Subcutaneous abdominal adipose tissue (tissue), 5 donors: ENCODE measurements around the gene PCDHGA5.
"Not testable (repeated sequence)": the region's sequence is repeated elsewhere in the genome, so short reads cannot be mapped to it uniquely, and the experiment has no call there.

ENCODE experiments used
- H3K27ac ChIP-seq: one replicate; pipeline ENCODE4 v1.7.0; 2013; ENCODE audit warnings: low read depth, mild to moderate bottlenecking, inconsistent platforms, low read length, moderate library complexity
- H3K27me3 ChIP-seq, 5 donors: one replicate each; pipeline ENCODE4 v1.7.0; 2013; ENCODE audit warnings: low read length in 5 of 5, inconsistent platforms in 1 of 5; ENCODE audit not compliant: control insufficient read depth in 5 of 5, insufficient read depth in 4 of 5
- H3K36me3 ChIP-seq, 5 donors: one replicate each; pipeline ENCODE4 v1.7.0; 2013; ENCODE audit warnings: low read length in 5 of 5; ENCODE audit not compliant: control insufficient read depth in 5 of 5, insufficient read depth in 5 of 5
- H3K4me1 ChIP-seq, 5 donors: one replicate each; pipeline ENCODE4 v1.7.0; 2013; ENCODE audit warnings: low read length in 5 of 5, mild to moderate bottlenecking in 3 of 5, moderate library complexity in 1 of 5; ENCODE audit not compliant: control insufficient read depth in 5 of 5, insufficient read depth in 5 of 5
- H3K4me3 ChIP-seq, 5 donors: one replicate each; pipeline ENCODE4 v1.7.0; 2013; ENCODE audit warnings: low read length in 5 of 5, low read depth in 1 of 5
- H3K9ac ChIP-seq, 5 donors: one replicate each; pipeline ENCODE4 v1.7.0; 2013; ENCODE audit warnings: low read length in 5 of 5, mild to moderate bottlenecking in 4 of 5, moderate library complexity in 3 of 5
- H3K9me3 ChIP-seq, 5 donors: one replicate each; pipeline ENCODE4 v1.7.0; 2013; ENCODE audit warnings: low read length in 5 of 5; ENCODE audit not compliant: control insufficient read depth in 5 of 5
- donor health status: healthy.
- donor health status: healthy.
- donor health status: healthy.
- donor health status: healthy.
- donor health status: healthy.

The PCDHGA5 gene

GRCh38 chr5:141383345-141383744, 19.4 kb downstream of the PCDHGA5 start:
- peaks cover 0 to 11% (median 0%) of the 10 kb centered on the region in 5 donors for H3K27me3 ChIP-seq
- peaks cover 0 to 4% (median 0%) of the 10 kb centered on the region in 5 donors for H3K4me1 ChIP-seq
- H3K27ac ChIP-seq: no peak overlapping the region
- H3K9me3 ChIP-seq: peaks cover 34 to 69% (median 65%) of the 10 kb centered on the region in 5 donors
- H3K36me3 ChIP-seq: no peaks in the 10 kb centered on the region
- H3K4me3 ChIP-seq: peak overlapping the region in 4 of 5 donors; percentile 51 to 65 (median 62)
- H3K9ac ChIP-seq: no peak overlapping the region

DNA sequence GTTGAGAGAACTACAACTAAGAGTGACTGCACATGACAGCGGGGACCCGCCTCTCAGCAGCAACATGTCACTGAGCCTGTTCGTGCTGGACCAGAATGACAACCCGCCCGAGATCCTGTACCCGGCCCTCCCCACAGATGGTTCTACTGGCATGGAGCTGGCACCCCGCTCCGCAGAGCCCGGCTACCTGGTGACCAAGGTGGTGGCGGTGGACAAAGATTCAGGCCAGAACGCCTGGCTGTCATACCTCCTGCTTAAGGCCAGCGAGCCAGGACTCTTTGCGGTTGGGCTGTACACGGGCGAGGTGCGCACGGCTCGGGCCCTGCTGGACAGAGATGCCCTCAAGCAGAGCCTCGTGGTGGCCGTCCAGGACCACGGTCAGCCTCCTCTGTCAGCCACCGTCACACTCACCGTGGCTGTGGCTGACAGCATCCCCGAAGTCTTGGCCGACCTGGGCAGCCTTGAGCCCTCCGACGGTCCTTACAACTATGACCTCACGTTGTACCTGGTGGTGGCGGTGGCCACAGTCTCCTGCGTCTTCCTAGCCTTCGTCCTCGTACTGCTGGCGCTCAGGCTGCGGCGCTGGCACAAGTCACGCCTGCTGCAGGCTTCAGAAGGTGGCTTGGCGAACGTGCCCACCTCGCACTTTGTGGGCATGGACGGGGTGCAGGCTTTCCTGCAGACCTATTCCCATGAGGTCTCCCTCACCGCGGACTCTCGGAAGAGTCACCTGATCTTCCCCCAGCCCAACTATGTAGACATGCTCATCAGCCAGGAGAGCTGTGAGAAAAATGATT, 20.7 kb downstream of the PCDHGA5 start:
- H3K9me3 ChIP-seq: peaks cover 35 to 78% (median 74%) of the 10 kb centered on the region in 5 donors
- peaks cover 0 to 11% (median 0%) of the 10 kb centered on the region in 5 donors for H3K27me3 ChIP-seq

DNA sequence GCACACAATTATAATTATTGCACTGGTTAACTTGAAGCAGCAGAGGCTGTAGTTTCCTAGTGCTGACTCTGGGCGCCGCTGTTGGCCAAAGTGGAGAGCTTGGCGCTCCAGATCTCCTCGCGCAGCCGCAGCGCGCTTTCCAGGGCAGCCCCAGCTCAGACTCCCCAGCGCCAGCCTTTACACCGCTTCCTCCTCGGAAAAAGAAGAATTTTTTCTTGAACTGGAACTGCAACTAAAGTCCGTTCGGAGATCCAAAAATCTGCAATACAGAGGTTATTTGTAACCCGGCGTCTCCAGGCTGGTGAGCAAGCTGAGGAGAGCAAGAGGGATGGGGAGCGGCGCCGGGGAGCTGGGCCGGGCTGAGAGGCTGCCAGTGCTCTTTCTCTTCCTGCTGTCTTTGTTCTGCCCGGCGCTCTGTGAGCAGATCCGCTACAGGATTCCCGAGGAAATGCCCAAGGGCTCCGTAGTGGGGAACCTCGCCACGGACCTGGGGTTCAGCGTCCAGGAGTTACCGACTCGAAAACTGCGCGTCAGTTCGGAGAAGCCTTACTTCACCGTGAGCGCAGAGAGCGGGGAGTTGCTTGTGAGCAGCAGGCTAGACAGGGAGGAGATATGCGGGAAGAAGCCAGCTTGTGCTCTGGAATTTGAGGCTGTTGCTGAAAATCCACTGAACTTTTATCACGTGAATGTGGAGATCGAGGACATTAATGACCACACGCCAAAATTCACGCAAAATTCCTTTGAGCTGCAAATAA, 23.8 kb downstream of the PCDHGA5 start, which contains the start of gene PCDHGB4:
Gene PCDHGB4, plus strand, starts transcription at position 142 of the 755 bp plus-strand sequence. Its CDS starts 187 bp downstream, at position 329.
- not testable (repeated sequence) for H3K27ac ChIP-seq
- peaks cover 34 to 88% (median 69%) of the 10 kb centered on the region in 5 donors for H3K9me3 ChIP-seq
- H3K4me3 ChIP-seq: peak within 1 kb of the TSS; percentile 0 to 52 (median 50)

More for the DNA sequence above, 20.7 kb downstream of the PCDHGA5 start:
- H3K36me3 ChIP-seq: no peaks in the 10 kb centered on the region
- no peak overlapping the region for H3K27ac ChIP-seq
- peaks cover 0 to 4% (median 0%) of the 10 kb centered on the region in 5 donors for H3K4me1 ChIP-seq
- H3K4me3 ChIP-seq: peak overlapping the region in 4 of 5 donors; percentile 23 to 64 (median 42)
- H3K9ac ChIP-seq: no peak overlapping the region

GRCh38 chr5:141388661-141389060, 24.7 kb downstream of the PCDHGA5 start:
- Histone ChIP-seq H3K4me3 (peak overlapping the region in 4 of 5 donors; percentile 29 to 52 (median 49)), H3K9me3 (peaks cover 31 to 88% (median 68%) of the 10 kb centered on the region in 5 donors), H3K4me1 (no peaks in the 10 kb centered on the region), H3K27ac (no peak overlapping the region), H3K9ac (no peak overlapping the region), H3K36me3 (no peaks in the 10 kb centered on the region), H3K27me3 (peaks cover 0 to 14% (median 0%) of the 10 kb centered on the region in 5 donors)

More for the DNA sequence above, 23.8 kb downstream of the PCDHGA5 start, which contains the start of gene PCDHGB4:
- H3K4me1 ChIP-seq, H3K9ac ChIP-seq, H3K36me3 ChIP-seq: not testable (repeated sequence)
- H3K27me3 ChIP-seq: peaks cover 0 to 14% (median 0%) of the 10 kb centered on the region in 5 donors

GRCh38 chr5:141389153-141390042, 25.4 kb downstream of the PCDHGA5 start:
- Histone ChIP-seq H3K9me3 (peaks cover 32 to 88% (median 71%) of the 10 kb centered on the region in 5 donors), H3K9ac (no peak overlapping the region), H3K4me1 (no peaks in the 10 kb centered on the region), H3K27me3 (peaks cover 0 to 13% (median 0%) of the 10 kb centered on the region in 5 donors), H3K36me3 (no peaks in the 10 kb centered on the region), H3K27ac (no peak overlapping the region), H3K4me3 (peak overlapping the region; percentile 41 to 52 (median 50))

DNA sequence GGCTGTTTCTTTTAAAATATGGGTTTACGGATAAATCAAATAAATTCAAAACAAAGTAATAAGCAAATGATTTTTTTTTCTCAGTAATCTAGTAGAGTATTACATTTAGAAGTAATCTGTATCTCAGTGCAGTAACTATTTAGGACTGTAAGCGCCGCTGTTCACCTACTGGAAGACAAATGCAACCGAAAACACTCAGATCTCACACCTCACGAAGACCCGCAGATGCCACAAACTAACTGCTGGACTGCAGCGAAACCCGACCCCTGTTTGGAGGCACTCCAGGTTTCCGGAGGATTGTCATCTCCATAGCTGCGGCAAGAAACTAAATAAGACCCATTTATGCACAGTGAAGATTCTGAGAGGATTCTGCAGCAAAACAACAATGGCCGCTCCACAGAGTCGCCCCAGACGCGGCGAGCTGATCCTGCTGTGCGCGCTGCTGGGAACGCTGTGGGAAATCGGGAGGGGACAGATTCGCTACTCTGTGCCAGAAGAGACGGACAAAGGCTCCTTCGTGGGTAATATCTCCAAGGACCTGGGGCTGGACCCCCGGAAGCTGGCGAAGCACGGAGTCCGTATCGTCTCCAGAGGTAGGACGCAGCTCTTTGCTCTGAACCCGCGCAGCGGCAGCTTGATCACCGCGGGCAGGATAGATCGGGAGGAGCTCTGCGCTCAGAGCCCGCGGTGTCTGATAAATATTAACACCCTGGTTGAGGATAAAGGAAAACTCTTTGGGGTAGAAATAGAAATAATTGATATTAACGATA, 28.7 kb downstream of the PCDHGA5 start, which contains the start of gene PCDHGA8:
Gene PCDHGA8, plus strand, starts transcription at position 205 of the 770 bp plus-strand sequence. Its CDS starts 181 bp downstream, at position 386.
- no peaks in the 10 kb centered on the region for H3K36me3 ChIP-seq
- peak within 1 kb of the TSS in 4 of 5 donors; percentile 17 to 52 (median 22) for H3K4me3 ChIP-seq
- no peak within 1 kb of the TSS for H3K9ac ChIP-seq
- H3K27ac ChIP-seq: no peak within 1 kb of the TSS
- no peaks in the 10 kb centered on the region for H3K4me1 ChIP-seq
- H3K27me3 ChIP-seq: peaks cover 0 to 10% (median 4%) of the 10 kb centered on the region in 5 donors
- H3K9me3 ChIP-seq: peaks cover 32 to 75% (median 57%) of the 10 kb centered on the region in 5 donors

GRCh38 chr5:141393267-141393666, 29.3 kb downstream of the PCDHGA5 start:
- Histone ChIP-seq H3K27me3 (peaks cover 0 to 10% (median 4%) of the 10 kb centered on the region in 5 donors), H3K9ac (no peak overlapping the region), H3K4me1 (no peaks in the 10 kb centered on the region), H3K27ac (no peak overlapping the region), H3K36me3 (no peaks in the 10 kb centered on the region), H3K9me3 (peaks cover 30 to 75% (median 55%) of the 10 kb centered on the region in 5 donors), H3K4me3 (peak overlapping the region in 4 of 5 donors; percentile 17 to 52 (median 20))

GRCh38 chr5:141394401-141395187, 30.6 kb downstream of the PCDHGA5 start:
- Histone ChIP-seq H3K9me3 (peaks cover 33 to 75% (median 54%) of the 10 kb centered on the region in 5 donors), H3K4me3 (peak overlapping the region in 3 of 5 donors; percentile 11 to 35 (median 28)), H3K27me3 (peaks cover 0 to 14% (median 6%) of the 10 kb centered on the region in 5 donors)
- H3K27ac ChIP-seq, H3K36me3 ChIP-seq, H3K4me1 ChIP-seq, H3K9ac ChIP-seq: not testable (repeated sequence)
